Glomerular visceral epithelial cell (primary cell): ENCODE data around the gene GNPAT.

ENCODE experiments used
- DNase-seq: peaks from one replicate; pipeline ENCODE4 v3.0.0-alpha.2; 2016; ENCODE audit errors: extremely low spot score

The GNPAT gene

GRCh38 chr1:231242516-231243198 is 1.6 kb downstream of the GNPAT start:
- DNase-seq, result no peak

GRCh38 chr1:231248778-231249177 is 7.8 kb downstream of the GNPAT start:
- DNase-seq, result no peak

- DNase-seq, result no peak
These were observed 11.3 kb downstream of the GNPAT start for GRCh38 chr1:231252336-231252735.

- no peak for DNase-seq
These were observed 19.3 kb downstream of the GNPAT start for GRCh38 chr1:231260351-231260750.

GRCh38 chr1:231264642-231265041 is 23.6 kb downstream of the GNPAT start:
- DNase-seq, result no peak

GRCh38 chr1:231265379-231265778 is 24.4 kb downstream of the GNPAT start:
- DNase-seq, result no peak

GRCh38 chr1:231266811-231267322 is 25.9 kb downstream of the GNPAT start:
- DNase-seq, result no peak

- no peak for DNase-seq
These were observed 31.2 kb downstream of the GNPAT start for GRCh38 chr1:231272173-231272572.

- no peak for DNase-seq
These were observed 31.9 kb downstream of the GNPAT start for GRCh38 chr1:231272880-231273279.

GRCh38 chr1:231274119-231274825 is 33.3 kb downstream of the GNPAT start:
- peak; percentile 15 for DNase-seq

GRCh38 chr1:231278100-231278790 is 37.2 kb downstream of the GNPAT start:
- no peak for DNase-seq

- no peak for DNase-seq
These were observed 38.1 kb downstream of the GNPAT start for GRCh38 chr1:231279081-231279480.

GRCh38 chr1:231279683-231280082 is 38.7 kb downstream of the GNPAT start:
- no peak for DNase-seq

GRCh38 chr1:231284441-231284840 is 43.4 kb downstream of the GNPAT start:
- no peak for DNase-seq

- no peak for DNase-seq
These were observed 45.6 kb downstream of the GNPAT start for GRCh38 chr1:231286603-231287002.

- DNase-seq, result no peak
These were observed 54.9 kb downstream of the GNPAT start for GRCh38 chr1:231295938-231296337.

- DNase-seq, result no peak
These were observed 61.0 kb downstream of the GNPAT start for GRCh38 chr1:231301990-231302389.

- DNase-seq, result no peak
These were observed 69.5 kb downstream of the GNPAT start for GRCh38 chr1:231310391-231310934.

GRCh38 chr1:231311720-231312431 is 70.9 kb downstream of the GNPAT start:
- DNase-seq, result no peak

- DNase-seq, result no peak
These were observed 71.4 kb downstream of the GNPAT start for GRCh38 chr1:231312432-231312788.

GRCh38 chr1:231313661-231314060 is 72.6 kb downstream of the GNPAT start:
- no peak for DNase-seq

GRCh38 chr1:231315887-231316286 is 74.9 kb downstream of the GNPAT start:
- DNase-seq, result peak; percentile 44
